Nephron progenitor cell (in vitro differentiated cells): ENCODE results near the gene RAB3A.

Experiments
- DNase-seq: peaks from one replicate; pipeline ENCODE4 v3.0.0; 2021
- H3K27ac Mint-ChIP-seq: 2 replicates; pipeline ENCODE4 v1.8.0; 2021; ENCODE audit warnings: mild to moderate bottlenecking, moderate library complexity, mixed read lengths
- H3K27me3 Mint-ChIP-seq: 2 replicates; pipeline ENCODE4 v1.8.0; 2021; ENCODE audit warnings: mild to moderate bottlenecking, low read depth, mixed read lengths; ENCODE audit not compliant: poor library complexity
- H3K36me3 Mint-ChIP-seq: 2 replicates; pipeline ENCODE4 v1.8.0; 2021; ENCODE audit warnings: low read depth, mixed read lengths
- H3K4me1 Mint-ChIP-seq: 2 replicates; pipeline ENCODE4 v1.8.0; 2021; ENCODE audit warnings: mixed read lengths
- H3K4me3 Mint-ChIP-seq: 2 replicates; pipeline ENCODE4 v1.8.0; 2021; ENCODE audit warnings: mild to moderate bottlenecking, moderate library complexity, mixed read lengths
- H3K9me3 Mint-ChIP-seq: 2 replicates; pipeline ENCODE4 v1.8.0; 2021; ENCODE audit warnings: mild to moderate bottlenecking, moderate library complexity, mixed read lengths
- CTCF ChIP-seq: fragments of 200-600 bp; sonication (generic); IDR thresholded peaks from 2 replicates; pipeline ENCODE4 v1.5.0; 2021; ENCODE audit warnings: antibody characterized with exemption

Gene RAB3A

GRCh38 chr19:18197941-18198340 is 5.9 kb downstream of the RAB3A start:
- Mint-ChIP-seq H3K4me3 (no peak overlapping the region), H3K4me1 (peaks cover 30% of the 10 kb centered on the region), H3K27ac (peak overlapping the region; percentile 90), H3K9me3 (no peaks in the 10 kb centered on the region), H3K27me3 (peaks cover 15% of the 10 kb centered on the region), H3K36me3 (peaks cover 37% of the 10 kb centered on the region)
- no peak for DNase-seq
- no peak for TF ChIP-seq CTCF

GRCh38 chr19:18197306-18197705 is 6.5 kb downstream of the RAB3A start:
- no peak overlapping the region for H3K27ac Mint-ChIP-seq
- peaks cover 11% of the 10 kb centered on the region for H3K27me3 Mint-ChIP-seq
- H3K4me1 Mint-ChIP-seq, result peaks cover 25% of the 10 kb centered on the region
- H3K36me3 Mint-ChIP-seq, result peaks cover 34% of the 10 kb centered on the region
- no peak for TF ChIP-seq CTCF
- no peak overlapping the region for H3K4me3 Mint-ChIP-seq
- DNase-seq, result no peak
- no peaks in the 10 kb centered on the region for H3K9me3 Mint-ChIP-seq

GRCh38 chr19:18196511-18196845 is 7.4 kb downstream of the RAB3A start:
- H3K4me1 Mint-ChIP-seq, result peaks cover 24% of the 10 kb centered on the region
- no peak for TF ChIP-seq CTCF
- no peak for DNase-seq
- no peak overlapping the region for H3K27ac Mint-ChIP-seq
- no peaks in the 10 kb centered on the region for H3K9me3 Mint-ChIP-seq
- peaks cover 3% of the 10 kb centered on the region for H3K27me3 Mint-ChIP-seq
- H3K36me3 Mint-ChIP-seq, result peaks cover 27% of the 10 kb centered on the region
- H3K4me3 Mint-ChIP-seq, result no peak overlapping the region

GRCh38 chr19:18194554-18195238 is 9.1 kb downstream of the RAB3A start:
- peak overlapping the region; percentile 87 for H3K4me3 Mint-ChIP-seq
- H3K4me1 Mint-ChIP-seq, result peaks cover 22% of the 10 kb centered on the region
- TF ChIP-seq CTCF, result no peak
- DNase-seq, result peak; percentile 58
- no peaks in the 10 kb centered on the region for H3K27me3 Mint-ChIP-seq
- H3K9me3 Mint-ChIP-seq, result no peaks in the 10 kb centered on the region
- peaks cover 17% of the 10 kb centered on the region for H3K36me3 Mint-ChIP-seq
- no peak overlapping the region for H3K27ac Mint-ChIP-seq

GRCh38 chr19:18194181-18194530 is 9.7 kb downstream of the RAB3A start:
- DNase-seq, result no peak
- TF ChIP-seq CTCF, result no peak
- Mint-ChIP-seq H3K9me3 (no peaks in the 10 kb centered on the region), H3K4me3 (peak overlapping the region; percentile 87), H3K27me3 (peaks cover 3% of the 10 kb centered on the region), H3K36me3 (peaks cover 13% of the 10 kb centered on the region), H3K4me1 (peaks cover 22% of the 10 kb centered on the region), H3K27ac (no peak overlapping the region)
